Measurements from ENCODE around the gene APOE.

APOE gene

DNA sequence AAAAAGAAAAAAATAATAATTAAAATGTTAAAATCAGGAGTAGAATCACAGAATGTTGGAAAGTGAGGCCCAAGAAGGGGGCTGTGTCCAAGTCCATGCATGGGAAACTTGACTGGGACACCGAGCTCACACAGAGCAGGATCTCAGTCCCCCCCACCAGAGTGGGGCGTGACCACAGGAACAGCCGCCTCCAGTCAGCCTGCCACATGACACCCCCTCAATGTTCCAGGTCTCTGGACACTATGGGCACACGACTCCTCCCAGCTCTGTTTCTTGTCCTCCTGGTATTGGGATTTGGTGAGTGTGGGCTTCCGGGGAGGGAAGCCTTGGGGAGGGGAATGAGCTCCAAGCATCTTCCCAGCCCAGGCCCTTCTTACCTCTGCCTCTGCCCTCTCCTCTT lies 42.6 kb downstream of the APOE start (continued):
- TF ChIP-seq POU6F1 (CRISPR knock-in tag; IDR thresholded peaks at IDR 0.05; ENCODE audit: borderline replicate concordance, low read depth) = no peak
- TF ChIP-seq, protein P1, sequence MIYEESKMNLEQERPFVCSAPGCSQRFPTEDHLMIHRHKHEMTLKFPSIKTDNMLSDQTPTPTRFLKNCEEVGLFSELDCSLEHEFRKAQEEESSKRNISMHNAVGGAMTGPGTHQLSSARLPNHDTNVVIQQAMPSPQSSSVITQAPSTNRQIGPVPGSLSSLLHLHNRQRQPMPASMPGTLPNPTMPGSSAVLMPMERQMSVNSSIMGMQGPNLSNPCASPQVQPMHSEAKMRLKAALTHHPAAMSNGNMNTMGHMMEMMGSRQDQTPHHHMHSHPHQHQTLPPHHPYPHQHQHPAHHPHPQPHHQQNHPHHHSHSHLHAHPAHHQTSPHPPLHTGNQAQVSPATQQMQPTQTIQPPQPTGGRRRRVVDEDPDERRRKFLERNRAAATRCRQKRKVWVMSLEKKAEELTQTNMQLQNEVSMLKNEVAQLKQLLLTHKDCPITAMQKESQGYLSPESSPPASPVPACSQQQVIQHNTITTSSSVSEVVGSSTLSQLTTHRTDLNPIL (CRISPR knock-in tag; IDR thresholded peaks at IDR 0.05; ENCODE audit: low read depth) = no peak
- TF ChIP-seq ZNF70 (CRISPR knock-in tag; IDR thresholded peaks at IDR 0.05) = no peak
- TF ChIP-seq SNAI2 (CRISPR knock-in tag; IDR thresholded peaks at IDR 0.05) = no peak
- no peak for TF ChIP-seq ESRRG (CRISPR knock-in tag; IDR thresholded peaks at IDR 0.05)

- TF ChIP-seq POU6F1 (CRISPR knock-in tag; IDR thresholded peaks at IDR 0.05; ENCODE audit: borderline replicate concordance, low read depth) = no peak
- TF ChIP-seq TCF4 (CRISPR knock-in tag; IDR thresholded peaks at IDR 0.05; ENCODE audit: borderline replicate concordance) = no peak
- TF ChIP-seq CSDC2 (CRISPR knock-in tag; IDR thresholded peaks at IDR 0.05) = no peak
- TF ChIP-seq, protein P2, sequence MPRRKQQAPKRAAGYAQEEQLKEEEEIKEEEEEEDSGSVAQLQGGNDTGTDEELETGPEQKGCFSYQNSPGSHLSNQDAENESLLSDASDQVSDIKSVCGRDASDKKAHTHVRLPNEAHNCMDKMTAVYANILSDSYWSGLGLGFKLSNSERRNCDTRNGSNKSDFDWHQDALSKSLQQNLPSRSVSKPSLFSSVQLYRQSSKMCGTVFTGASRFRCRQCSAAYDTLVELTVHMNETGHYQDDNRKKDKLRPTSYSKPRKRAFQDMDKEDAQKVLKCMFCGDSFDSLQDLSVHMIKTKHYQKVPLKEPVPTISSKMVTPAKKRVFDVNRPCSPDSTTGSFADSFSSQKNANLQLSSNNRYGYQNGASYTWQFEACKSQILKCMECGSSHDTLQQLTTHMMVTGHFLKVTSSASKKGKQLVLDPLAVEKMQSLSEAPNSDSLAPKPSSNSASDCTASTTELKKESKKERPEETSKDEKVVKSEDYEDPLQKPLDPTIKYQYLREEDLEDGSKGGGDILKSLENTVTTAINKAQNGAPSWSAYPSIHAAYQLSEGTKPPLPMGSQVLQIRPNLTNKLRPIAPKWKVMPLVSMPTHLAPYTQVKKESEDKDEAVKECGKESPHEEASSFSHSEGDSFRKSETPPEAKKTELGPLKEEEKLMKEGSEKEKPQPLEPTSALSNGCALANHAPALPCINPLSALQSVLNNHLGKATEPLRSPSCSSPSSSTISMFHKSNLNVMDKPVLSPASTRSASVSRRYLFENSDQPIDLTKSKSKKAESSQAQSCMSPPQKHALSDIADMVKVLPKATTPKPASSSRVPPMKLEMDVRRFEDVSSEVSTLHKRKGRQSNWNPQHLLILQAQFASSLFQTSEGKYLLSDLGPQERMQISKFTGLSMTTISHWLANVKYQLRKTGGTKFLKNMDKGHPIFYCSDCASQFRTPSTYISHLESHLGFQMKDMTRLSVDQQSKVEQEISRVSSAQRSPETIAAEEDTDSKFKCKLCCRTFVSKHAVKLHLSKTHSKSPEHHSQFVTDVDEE (CRISPR knock-in tag; IDR thresholded peaks at IDR 0.05) = no peak
- TF ChIP-seq OSR1 (CRISPR knock-in tag; IDR thresholded peaks at IDR 0.05) = no peak
- TF ChIP-seq PPARA (CRISPR knock-in tag; IDR thresholded peaks at IDR 0.05; ENCODE audit: borderline replicate concordance) = no peak
- TF ChIP-seq TOX (CRISPR knock-in tag; IDR thresholded peaks at IDR 0.05; ENCODE audit: borderline replicate concordance) = no peak
- TF ChIP-seq CSRNP3 (CRISPR knock-in tag; IDR thresholded peaks at IDR 0.05) = no peak
- no peak for TF ChIP-seq ARNTL (CRISPR knock-in tag; IDR thresholded peaks at IDR 0.05; ENCODE audit: borderline replicate concordance, low read depth)
- TF ChIP-seq BACH2 (CRISPR knock-in tag; IDR thresholded peaks at IDR 0.05; ENCODE audit: borderline replicate concordance) = no peak
- TF ChIP-seq ZNF8 (CRISPR knock-in tag; IDR thresholded peaks at IDR 0.05) = no peak
- no peak for TF ChIP-seq ESRRG (CRISPR knock-in tag; IDR thresholded peaks at IDR 0.05)
- ATAC-seq = no peak
Observed at GRCh38 chr19:44948763-44949374, 43.3 kb downstream of the APOE start.

DNA sequence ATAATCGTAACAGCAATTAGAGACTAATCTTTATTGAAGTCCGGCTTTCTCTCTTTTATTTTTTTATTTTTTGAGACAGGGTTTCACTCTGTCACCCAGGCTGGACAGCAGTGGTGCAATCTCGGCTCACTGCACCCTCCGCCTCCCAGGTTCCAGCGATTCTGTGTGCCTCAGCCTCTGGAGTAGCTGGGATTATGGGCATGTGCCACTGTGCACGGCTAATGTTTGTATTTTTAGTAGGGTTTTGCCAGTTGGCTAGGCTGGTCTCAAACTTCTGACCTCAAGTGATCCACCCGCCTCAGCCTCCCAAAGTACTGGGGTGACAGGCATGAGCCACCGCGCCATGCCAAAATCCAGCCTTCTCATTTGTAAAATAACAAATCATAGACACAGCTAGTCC lies 44.0 kb downstream of the APOE start:
- ATAC-seq = no peak
- TF ChIP-seq, protein P3, sequence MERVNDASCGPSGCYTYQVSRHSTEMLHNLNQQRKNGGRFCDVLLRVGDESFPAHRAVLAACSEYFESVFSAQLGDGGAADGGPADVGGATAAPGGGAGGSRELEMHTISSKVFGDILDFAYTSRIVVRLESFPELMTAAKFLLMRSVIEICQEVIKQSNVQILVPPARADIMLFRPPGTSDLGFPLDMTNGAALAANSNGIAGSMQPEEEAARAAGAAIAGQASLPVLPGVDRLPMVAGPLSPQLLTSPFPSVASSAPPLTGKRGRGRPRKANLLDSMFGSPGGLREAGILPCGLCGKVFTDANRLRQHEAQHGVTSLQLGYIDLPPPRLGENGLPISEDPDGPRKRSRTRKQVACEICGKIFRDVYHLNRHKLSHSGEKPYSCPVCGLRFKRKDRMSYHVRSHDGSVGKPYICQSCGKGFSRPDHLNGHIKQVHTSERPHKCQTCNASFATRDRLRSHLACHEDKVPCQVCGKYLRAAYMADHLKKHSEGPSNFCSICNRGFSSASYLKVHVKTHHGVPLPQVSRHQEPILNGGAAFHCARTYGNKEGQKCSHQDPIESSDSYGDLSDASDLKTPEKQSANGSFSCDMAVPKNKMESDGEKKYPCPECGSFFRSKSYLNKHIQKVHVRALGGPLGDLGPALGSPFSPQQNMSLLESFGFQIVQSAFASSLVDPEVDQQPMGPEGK (CRISPR knock-in tag; IDR thresholded peaks at IDR 0.05; ENCODE audit: borderline replicate concordance) = no peak
- TF ChIP-seq ZNF70 (CRISPR knock-in tag; IDR thresholded peaks at IDR 0.05) (no peak), PPARA (CRISPR knock-in tag; IDR thresholded peaks at IDR 0.05; ENCODE audit: borderline replicate concordance) (no peak), ZFP3 (CRISPR knock-in tag; IDR thresholded peaks at IDR 0.05) (no peak), ISL1 (CRISPR knock-in tag; IDR thresholded peaks at IDR 0.05) (no peak), GLIS3 (CRISPR knock-in tag; IDR thresholded peaks at IDR 0.05) (no peak), SNAI2 (CRISPR knock-in tag; IDR thresholded peaks at IDR 0.05) (no peak), RARB (CRISPR knock-in tag; IDR thresholded peaks at IDR 0.05) (no peak), ARNTL (CRISPR knock-in tag; IDR thresholded peaks at IDR 0.05; ENCODE audit: borderline replicate concordance, low read depth) (no peak), BACH2 (CRISPR knock-in tag; IDR thresholded peaks at IDR 0.05; ENCODE audit: borderline replicate concordance) (no peak), ESRRG (CRISPR knock-in tag; IDR thresholded peaks at IDR 0.05) (no peak), TCF4 (CRISPR knock-in tag; IDR thresholded peaks at IDR 0.05; ENCODE audit: borderline replicate concordance) (no peak), ZNF565 (CRISPR knock-in tag; conservative IDR thresholded peaks at IDR 0.05; ENCODE audit: low read depth) (no peak), CSRNP3 (CRISPR knock-in tag; IDR thresholded peaks at IDR 0.05) (no peak), OSR1 (CRISPR knock-in tag; IDR thresholded peaks at IDR 0.05) (no peak), ZNF8 (CRISPR knock-in tag; IDR thresholded peaks at IDR 0.05) (no peak)
- TF ChIP-seq, protein P1 (CRISPR knock-in tag; IDR thresholded peaks at IDR 0.05; ENCODE audit: low read depth) = no peak
